GM10266 (cell line): ENCODE measurements around the gene SLC12A8.
A peak's percentile ranks its signal among the peaks of the same experiment; 100 is the strongest.

Experiments
- DNase-seq: peaks from one replicate; pipeline ENCODE4 v3.0.0; 2012; ENCODE audit errors: extremely low spot score
- CTCF ChIP-seq: IDR thresholded peaks from 2 replicates; pipeline ENCODE4 v1.5.1; 2012; ENCODE audit warnings: mild to moderate bottlenecking, low read depth; ENCODE audit not compliant: control insufficient read depth, insufficient read depth; ENCODE audit errors: missing control alignments

Gene SLC12A8

GRCh38 chr3:125187599-125187910, 25.0 kb downstream of the SLC12A8 start:
- DNase-seq = no peak
- no peak for TF ChIP-seq CTCF

GRCh38 chr3:125186800-125187598, 25.5 kb downstream of the SLC12A8 start:
- no peak for TF ChIP-seq CTCF
- no peak for DNase-seq

GRCh38 chr3:125186261-125186787, 26.2 kb downstream of the SLC12A8 start:
- no peak for TF ChIP-seq CTCF
- peak; percentile 65 for DNase-seq

GRCh38 chr3:125185805-125186204, 26.7 kb downstream of the SLC12A8 start:
- DNase-seq = no peak
- TF ChIP-seq CTCF = no peak

GRCh38 chr3:125179884-125180240, 32.7 kb downstream of the SLC12A8 start:
- DNase-seq = no peak
- TF ChIP-seq CTCF = no peak

- peak; percentile 60 for DNase-seq
- TF ChIP-seq CTCF = no peak
Observed at GRCh38 chr3:125179143-125179883, 33.2 kb downstream of the SLC12A8 start.

GRCh38 chr3:125177746-125178145, 34.8 kb downstream of the SLC12A8 start:
- no peak for DNase-seq
- TF ChIP-seq CTCF = no peak
